ENCODE data around the gene EPHA1. TPM values are rescaled to one million over a fixed set of nuclear protein-coding genes. Genes with fewer than 3 reads are reported as not detected.
"Not testable (repeated sequence)": the region's sequence is repeated elsewhere in the genome, so short reads cannot be mapped to it uniquely, and the experiment has no call there.

Gene EPHA1
- total RNA-seq, 4 donors from 2014 or later: 0.87 to 3.6 TPM; not detected in 2

DNA sequence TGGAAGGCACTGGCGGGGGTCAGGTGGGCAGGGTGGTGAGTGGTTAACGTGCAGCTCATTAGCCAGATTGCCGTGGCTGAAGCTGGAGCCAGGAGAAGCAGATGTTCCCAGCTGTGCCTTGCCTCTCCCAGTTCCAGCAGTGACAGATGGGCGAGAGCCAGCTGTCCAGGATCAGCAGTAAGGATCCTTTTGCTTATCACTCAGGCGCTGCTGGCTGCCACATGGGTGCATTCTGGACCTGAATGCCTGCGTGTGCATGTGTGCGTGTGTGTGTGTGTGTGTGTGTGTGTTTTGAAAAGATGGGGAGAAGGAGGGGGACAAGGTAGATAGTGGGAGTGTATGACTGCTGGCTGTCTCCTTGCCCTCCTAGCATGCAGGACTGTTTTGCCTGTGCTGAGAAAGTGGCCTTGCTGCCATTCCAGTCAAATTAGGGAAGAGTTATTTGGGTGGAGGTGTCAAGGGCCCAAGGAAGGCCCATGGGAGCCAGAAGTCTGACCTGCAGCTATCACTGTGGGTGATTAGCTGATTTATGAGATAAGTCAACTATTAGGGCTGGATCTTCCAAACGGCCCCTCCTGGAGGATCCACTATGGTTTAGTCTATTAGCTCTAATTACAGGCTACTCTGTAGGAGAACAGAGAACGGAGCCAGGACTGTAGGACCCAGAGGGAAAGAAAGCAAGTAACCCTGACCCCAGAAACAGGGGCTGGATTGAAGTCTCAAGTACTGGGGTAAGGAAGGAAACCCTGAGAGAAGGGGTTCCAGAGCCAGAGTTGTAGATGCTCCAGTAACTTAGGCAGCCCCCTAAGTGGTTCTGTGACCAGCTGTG lies 3.3 kb downstream of the EPHA1 start:
- TF ChIP-seq EP300 (IDR thresholded peaks at IDR 0.05): no peak
- no peak for TF ChIP-seq POLR2A (IDR thresholded peaks at IDR 0.05)
- TF ChIP-seq, protein P1, sequence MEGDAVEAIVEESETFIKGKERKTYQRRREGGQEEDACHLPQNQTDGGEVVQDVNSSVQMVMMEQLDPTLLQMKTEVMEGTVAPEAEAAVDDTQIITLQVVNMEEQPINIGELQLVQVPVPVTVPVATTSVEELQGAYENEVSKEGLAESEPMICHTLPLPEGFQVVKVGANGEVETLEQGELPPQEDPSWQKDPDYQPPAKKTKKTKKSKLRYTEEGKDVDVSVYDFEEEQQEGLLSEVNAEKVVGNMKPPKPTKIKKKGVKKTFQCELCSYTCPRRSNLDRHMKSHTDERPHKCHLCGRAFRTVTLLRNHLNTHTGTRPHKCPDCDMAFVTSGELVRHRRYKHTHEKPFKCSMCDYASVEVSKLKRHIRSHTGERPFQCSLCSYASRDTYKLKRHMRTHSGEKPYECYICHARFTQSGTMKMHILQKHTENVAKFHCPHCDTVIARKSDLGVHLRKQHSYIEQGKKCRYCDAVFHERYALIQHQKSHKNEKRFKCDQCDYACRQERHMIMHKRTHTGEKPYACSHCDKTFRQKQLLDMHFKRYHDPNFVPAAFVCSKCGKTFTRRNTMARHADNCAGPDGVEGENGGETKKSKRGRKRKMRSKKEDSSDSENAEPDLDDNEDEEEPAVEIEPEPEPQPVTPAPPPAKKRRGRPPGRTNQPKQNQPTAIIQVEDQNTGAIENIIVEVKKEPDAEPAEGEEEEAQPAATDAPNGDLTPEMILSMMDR (IDR thresholded peaks at IDR 0.05): no peak
- no peak overlapping the region for H3K27ac ChIP-seq
- H3K9me3 ChIP-seq: no peaks in the 10 kb centered on the region
- H3K4me3 ChIP-seq: no peak overlapping the region
- peaks cover 0 to 14% (median 11%) of the 10 kb centered on the region in 4 donors for H3K4me1 ChIP-seq
- H3K27me3 ChIP-seq: peaks cover 0 to 5% of the 10 kb centered on the region in 2 donors
- no peak for DNase-seq (ENCODE audit: low spot score in 2 of 2)
- no peaks in the 10 kb centered on the region for H3K36me3 ChIP-seq
- WGBS, 2 donors: 56 to 61% methylated on average over 9 of the region's 9 CpGs

DNA sequence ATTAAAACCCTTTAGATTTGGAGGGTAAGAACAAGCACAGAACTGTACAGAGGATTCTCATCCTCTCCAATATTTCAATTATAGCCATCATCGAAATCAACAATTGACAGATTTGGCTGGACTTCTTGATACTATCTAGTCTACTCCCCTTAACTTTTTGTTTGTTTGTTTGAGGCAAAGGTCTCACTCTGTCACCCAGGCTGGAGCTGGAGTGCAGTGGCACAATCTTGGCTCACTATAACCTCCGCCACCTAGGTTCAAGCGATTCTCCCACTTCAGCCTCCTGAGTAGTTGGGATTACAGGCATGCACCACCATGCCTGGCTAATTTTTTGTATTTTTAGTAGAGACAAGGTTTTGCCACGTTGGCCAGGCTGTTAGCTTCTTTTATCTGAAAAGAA lies 6.4 kb downstream of the EPHA1 start:
- not testable (repeated sequence) for H3K27ac ChIP-seq; H3K4me1 ChIP-seq; H3K9me3 ChIP-seq; H3K4me3 ChIP-seq; H3K27me3 ChIP-seq; H3K36me3 ChIP-seq; DNase-seq (ENCODE audit: low spot score in 2 of 2)
- WGBS, 2 donors: 83 to 95% methylated on average over 4 of the region's 4 CpGs

DNA sequence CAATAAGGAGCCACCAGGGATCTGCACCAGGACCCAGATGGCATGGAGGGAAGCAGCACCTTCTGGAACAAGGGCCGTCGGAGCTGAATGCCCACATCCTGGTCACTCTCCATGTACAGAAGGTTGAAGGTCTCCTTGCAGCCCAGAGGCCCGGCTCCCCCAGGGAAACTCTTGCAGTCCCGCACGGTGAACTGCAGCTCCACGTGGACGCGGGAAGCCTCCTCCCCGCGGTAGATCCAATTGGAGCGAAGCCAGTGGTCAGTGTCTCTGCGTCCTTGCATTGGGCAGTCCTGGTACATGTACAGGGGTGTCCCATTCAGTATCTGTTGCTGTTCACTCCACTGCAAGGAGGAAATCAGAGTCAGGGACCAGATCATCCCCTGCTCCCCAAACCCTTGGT lies 7.4 kb downstream of the EPHA1 start:
- H3K9me3 ChIP-seq: no peaks in the 10 kb centered on the region
- H3K36me3 ChIP-seq: no peaks in the 10 kb centered on the region
- 80 to 90% methylated on average over 10 to 12 of the region's 12 CpGs for WGBS, 2 donors
- DNase-seq (ENCODE audit: low spot score in 2 of 2): no peak
- TF ChIP-seq EP300 (IDR thresholded peaks at IDR 0.05): no peak
- no peak for TF ChIP-seq POLR2A (IDR thresholded peaks at IDR 0.05)
- TF ChIP-seq, protein P1 (IDR thresholded peaks at IDR 0.05): no peak
- no peak overlapping the region for H3K4me3 ChIP-seq
- H3K27me3 ChIP-seq: no peaks in the 10 kb centered on the region
- no peak overlapping the region for H3K27ac ChIP-seq
- H3K4me1 ChIP-seq: peaks cover 0 to 1% (median 0%) of the 10 kb centered on the region in 4 donors

DNA sequence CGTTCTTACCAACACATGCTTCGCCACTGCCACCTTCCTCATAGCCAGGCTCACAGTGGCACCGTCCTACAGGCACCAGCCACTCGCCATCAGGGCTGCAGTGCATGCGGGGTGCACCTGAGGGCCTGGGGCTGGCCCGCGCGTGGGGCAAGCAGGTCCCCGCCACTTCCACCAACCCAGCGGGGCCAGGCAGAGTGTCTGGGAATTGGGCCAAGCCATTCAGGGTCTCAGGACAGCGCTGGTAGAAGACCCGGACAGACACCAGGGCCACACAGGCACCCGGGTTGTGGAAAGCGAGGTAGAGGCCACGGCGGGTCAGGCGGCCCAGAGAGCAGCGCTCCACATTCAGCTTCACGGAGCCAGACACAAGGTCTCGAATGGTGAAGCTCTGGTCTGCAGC lies 9.0 kb downstream of the EPHA1 start:
- no peak for DNase-seq (ENCODE audit: low spot score in 2 of 2)

DNA sequence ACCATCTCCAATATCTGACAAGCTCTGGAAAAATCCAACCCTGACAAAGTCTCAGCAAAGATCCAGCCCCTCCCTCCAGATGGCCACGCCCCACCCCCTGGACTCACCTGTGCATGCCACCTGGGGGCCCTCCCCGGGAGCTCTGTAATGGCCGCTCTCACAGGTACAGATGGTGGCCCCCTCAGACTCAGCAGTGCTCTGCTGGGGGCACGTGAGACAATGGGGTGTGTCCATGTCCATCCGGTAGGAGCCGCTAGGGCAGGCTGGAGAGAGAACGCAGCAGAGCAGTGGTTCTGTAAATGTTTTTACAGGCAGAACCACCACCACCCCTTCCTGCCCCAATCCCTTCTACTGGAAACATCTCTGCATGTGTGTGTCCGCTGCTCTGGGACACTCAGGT lies 9.5 kb downstream of the EPHA1 start:
- TF ChIP-seq, protein P1 (IDR thresholded peaks at IDR 0.05): no peak
- WGBS, 2 donors: 66 to 84% methylated on average over 2 to 8 of the region's 8 CpGs
- DNase-seq (ENCODE audit: low spot score in 2 of 2): no peak

More for the DNA sequence above, 9.0 kb downstream of the EPHA1 start:
- Histone ChIP-seq H3K27ac (no peak overlapping the region), H3K27me3 (no peaks in the 10 kb centered on the region), H3K4me3 (no peak overlapping the region), H3K36me3 (no peaks in the 10 kb centered on the region), H3K4me1 (peaks cover 0 to 17% (median 3%) of the 10 kb centered on the region in 4 donors), H3K9me3 (no peaks in the 10 kb centered on the region)
- WGBS, 2 donors: 92% methylated on average over 15 to 20 of the region's 20 CpGs
- TF ChIP-seq, protein P1 (IDR thresholded peaks at IDR 0.05): no peak
- TF ChIP-seq EP300 (IDR thresholded peaks at IDR 0.05) (no peak), POLR2A (IDR thresholded peaks at IDR 0.05) (no peak)

More for the DNA sequence above, 9.5 kb downstream of the EPHA1 start:
- Histone ChIP-seq H3K4me3 (no peak overlapping the region), H3K27ac (no peak overlapping the region), H3K27me3 (no peaks in the 10 kb centered on the region), H3K36me3 (no peaks in the 10 kb centered on the region), H3K9me3 (no peaks in the 10 kb centered on the region), H3K4me1 (peaks cover 0 to 18% (median 3%) of the 10 kb centered on the region in 4 donors)

All from tibial nerve (tissue), 4 donors.